Testis (tissue), 2 donors: ENCODE results near the gene SGF29.

Source experiments
- CTCF ChIP-seq, 3 experiments: fragments of 450-650 bp in 2 of 3; fragments of 200-600 bp in 1 of 3; sonication (generic) in 1 of 3; IDR thresholded peaks; one replicate each; pipeline ENCODE4 v1.5.1; 2016 to 2019; ENCODE audit warnings: antibody characterized with exemption in 3 of 3, mild to moderate bottlenecking in 2 of 3, moderate library complexity in 1 of 3
- POLR2A ChIP-seq: fragments of 450-650 bp; IDR thresholded peaks from one replicate; pipeline ENCODE4 v1.6.1; 2017; ENCODE audit warnings: antibody characterized with exemption, mild to moderate bottlenecking, moderate library complexity

- TF ChIP-seq CTCF (IDR thresholded peaks at IDR 0.05) = no peak
- TF ChIP-seq POLR2A = no peak
Observed at GRCh38 chr16:28589069-28589468, 35.3 kb downstream of the SGF29 start.
